ENCODE measurements around the gene ZNF385A.
A peak's percentile ranks its signal among the peaks of the same experiment; 100 is the strongest.

Gene ZNF385A

DNA sequence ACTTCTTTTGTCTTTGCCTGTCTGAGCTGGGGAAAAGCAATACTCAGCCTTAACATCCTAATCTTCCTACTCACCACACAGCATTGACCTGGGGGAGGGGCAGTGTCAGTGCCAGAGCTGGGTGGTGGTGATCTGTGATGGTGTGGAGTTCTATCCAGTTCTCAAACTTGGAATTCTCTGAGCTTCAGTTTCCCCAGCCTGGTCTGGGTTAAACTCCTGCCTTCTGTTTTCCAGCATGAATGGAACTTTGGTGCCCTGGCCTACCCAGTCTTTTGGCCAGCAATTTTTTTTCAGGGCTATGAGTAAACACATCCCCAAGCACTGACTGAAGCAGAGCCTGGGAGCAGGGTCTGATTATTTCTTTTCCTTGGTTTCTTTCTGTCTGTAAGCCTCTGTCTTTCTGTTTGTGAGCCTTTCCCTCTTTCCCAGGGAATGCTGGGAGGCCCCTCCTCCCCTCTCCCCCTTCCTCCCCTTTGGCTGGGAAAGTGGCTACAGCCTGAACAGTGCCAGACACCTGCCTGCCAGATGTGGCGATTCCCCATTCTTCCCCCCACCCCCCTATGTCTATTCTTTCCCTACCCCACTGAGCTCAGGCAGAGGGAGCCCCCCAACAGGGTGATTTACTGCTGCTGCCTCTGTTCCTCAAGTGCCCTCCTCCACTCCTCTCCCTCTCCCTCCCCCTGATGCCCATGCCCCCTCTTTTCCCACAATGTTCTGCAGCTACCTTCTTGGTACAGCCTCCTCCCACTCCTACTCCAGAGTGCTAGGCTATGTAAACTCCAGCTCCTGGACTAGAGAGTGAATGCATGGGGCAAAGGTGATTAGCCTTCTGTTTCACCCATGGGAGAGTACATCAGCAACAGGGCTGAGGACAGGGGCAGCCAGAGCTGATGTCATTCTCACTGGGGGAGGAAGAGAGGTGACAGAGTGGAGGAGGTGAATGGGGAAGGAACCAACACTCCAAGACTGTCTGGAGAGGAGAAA lies 31.4 kb downstream of the ZNF385A start:
- H3K4me3 ChIP-seq (ENCODE audit: low read length), result peak overlapping the region; percentile 39
- DNase-seq (ENCODE audit: low read depth), result peak; percentile 81
- TF ChIP-seq, protein P1, sequence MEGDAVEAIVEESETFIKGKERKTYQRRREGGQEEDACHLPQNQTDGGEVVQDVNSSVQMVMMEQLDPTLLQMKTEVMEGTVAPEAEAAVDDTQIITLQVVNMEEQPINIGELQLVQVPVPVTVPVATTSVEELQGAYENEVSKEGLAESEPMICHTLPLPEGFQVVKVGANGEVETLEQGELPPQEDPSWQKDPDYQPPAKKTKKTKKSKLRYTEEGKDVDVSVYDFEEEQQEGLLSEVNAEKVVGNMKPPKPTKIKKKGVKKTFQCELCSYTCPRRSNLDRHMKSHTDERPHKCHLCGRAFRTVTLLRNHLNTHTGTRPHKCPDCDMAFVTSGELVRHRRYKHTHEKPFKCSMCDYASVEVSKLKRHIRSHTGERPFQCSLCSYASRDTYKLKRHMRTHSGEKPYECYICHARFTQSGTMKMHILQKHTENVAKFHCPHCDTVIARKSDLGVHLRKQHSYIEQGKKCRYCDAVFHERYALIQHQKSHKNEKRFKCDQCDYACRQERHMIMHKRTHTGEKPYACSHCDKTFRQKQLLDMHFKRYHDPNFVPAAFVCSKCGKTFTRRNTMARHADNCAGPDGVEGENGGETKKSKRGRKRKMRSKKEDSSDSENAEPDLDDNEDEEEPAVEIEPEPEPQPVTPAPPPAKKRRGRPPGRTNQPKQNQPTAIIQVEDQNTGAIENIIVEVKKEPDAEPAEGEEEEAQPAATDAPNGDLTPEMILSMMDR (conservative IDR thresholded peaks at IDR 0.05; ENCODE audit: low read length), result no peak

DNA sequence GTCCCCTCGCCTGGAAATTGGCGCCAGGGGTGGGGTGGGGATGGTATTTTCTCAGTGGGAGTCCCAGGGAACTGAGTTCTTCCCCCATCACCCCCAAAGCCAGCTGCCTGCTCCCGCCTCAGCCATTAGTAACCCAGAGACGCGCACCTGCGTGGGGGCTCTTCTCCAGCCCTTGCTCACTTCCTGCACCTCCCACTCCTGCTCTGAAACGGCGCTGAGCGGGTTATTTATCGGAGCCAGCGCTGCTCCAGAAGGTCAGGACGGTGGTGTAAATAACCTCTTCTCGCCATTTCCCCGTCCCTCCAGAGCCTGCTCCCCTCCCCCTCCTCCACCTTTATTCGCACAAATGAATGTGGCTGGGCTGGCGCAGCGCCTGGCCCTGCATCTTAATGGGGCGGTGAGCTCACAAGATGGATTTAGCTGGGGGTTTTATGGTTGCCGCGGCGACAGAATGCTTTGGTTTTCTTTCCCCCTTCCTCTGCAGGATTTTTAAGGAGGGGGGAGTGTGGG lies 32.5 kb downstream of the ZNF385A start:
- DNase-seq (ENCODE audit: low read depth), result peak; percentile 72
- H3K4me3 ChIP-seq (ENCODE audit: low read length), result peak overlapping the region; percentile 39
- TF ChIP-seq, protein P1 (conservative IDR thresholded peaks at IDR 0.05; ENCODE audit: low read length), result no peak

DNA sequence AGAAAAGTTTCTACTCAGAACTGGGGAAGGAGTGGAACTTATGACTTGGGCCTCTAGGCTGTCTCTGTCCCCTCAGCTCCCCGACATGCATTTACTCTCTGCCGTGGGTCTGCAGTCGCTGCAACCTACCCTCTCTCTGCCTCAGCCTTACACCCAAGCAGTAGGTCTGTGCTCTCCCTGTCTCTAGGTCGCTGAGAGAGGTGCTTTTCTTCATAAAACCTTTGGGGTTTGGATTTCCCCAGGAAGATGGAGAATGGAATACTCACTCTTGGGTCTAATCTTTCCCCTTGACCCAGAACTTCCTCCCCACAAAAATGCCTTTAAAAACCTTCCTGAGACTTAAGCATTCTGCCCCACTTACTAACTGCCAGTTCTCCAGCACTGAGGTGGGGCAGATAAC lies 33.2 kb downstream of the ZNF385A start:
- TF ChIP-seq, protein P1 (conservative IDR thresholded peaks at IDR 0.05; ENCODE audit: low read length), result no peak
- no peak overlapping the region for H3K4me3 ChIP-seq (ENCODE audit: low read length)
- no peak for DNase-seq (ENCODE audit: low read depth)

DNA sequence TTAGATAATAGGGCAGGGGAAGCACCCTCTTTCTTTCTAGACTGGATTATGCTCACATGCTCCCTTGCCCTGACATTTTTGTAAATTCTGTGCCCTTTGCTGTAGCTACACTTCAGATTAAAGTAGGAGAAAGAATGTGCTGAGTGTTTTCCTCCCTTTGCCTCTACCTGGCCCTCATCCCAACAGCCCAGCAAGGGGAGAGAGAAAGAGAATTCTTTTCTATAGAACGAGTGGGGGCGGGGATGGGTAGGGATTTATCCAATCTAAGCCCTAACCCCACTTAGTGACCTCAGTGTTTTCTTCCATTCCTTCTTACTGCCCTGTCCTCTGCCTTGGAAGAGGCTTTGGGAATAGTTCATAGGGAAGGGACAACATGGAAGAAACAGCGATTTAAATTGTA lies 33.8 kb downstream of the ZNF385A start:
- no peak for DNase-seq (ENCODE audit: low read depth)
- TF ChIP-seq, protein P1 (conservative IDR thresholded peaks at IDR 0.05; ENCODE audit: low read length), result no peak
- no peak overlapping the region for H3K4me3 ChIP-seq (ENCODE audit: low read length)

DNA sequence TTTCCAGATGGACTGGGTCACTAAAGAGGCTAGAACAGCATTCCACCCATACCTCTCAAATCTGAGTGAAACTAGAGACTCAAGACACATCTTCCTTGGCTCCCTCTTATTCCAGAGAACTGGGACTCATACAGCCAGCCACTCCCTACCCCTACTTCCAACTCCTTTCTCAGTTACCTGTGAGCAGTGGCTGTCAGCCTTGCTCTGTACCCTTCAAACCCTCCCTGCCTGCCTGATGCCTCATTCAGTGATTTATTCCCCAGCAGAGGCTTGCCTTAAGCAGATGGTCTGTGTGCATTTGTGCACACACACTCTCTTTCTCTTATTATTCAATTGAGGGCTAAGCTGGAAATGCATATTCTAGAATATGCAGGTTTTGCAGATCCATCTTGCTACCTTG lies 34.9 kb downstream of the ZNF385A start:
- DNase-seq (ENCODE audit: low read depth), result no peak
- H3K4me3 ChIP-seq (ENCODE audit: low read length), result no peak overlapping the region
- TF ChIP-seq, protein P1 (conservative IDR thresholded peaks at IDR 0.05; ENCODE audit: low read length), result no peak

DNA sequence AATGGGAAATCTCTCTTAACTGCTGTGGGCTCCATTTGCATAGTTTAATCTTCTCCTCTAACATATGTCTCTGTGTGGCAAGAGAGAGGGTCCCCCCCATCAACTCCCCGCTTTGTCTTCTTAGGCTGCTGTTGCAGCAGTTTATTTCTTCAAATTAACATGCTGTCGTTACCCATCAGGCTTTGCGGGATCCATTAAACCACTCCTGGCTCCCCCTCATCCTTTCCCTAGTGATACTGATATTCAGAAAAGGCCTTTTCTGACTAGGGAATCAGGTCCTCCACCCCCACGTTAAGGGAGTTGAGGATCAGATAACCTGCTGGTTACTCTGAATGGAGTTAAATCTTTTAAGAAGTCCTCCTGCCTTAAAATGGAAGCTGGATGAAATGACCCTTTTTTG lies 35.5 kb downstream of the ZNF385A start:
- TF ChIP-seq, protein P1 (conservative IDR thresholded peaks at IDR 0.05; ENCODE audit: low read length), result no peak
- H3K4me3 ChIP-seq (ENCODE audit: low read length), result no peak overlapping the region
- DNase-seq (ENCODE audit: low read depth), result no peak

All from AG10803 (cell line).